HepG2 (cell line): ENCODE data around the gene AQP5. TPM values are rescaled to one million over a fixed set of nuclear protein-coding genes. Genes with fewer than 3 reads are reported as not detected.

Experiments used
- AKNA ChIP-seq: sonication (generic); formaldehyde crosslinking; IDR thresholded peaks from 2 replicates; pipeline ENCODE4 v1.4.0; 2020; ENCODE audit warnings: missing genetic modification reagents, borderline replicate concordance
- BRD4 ChIP-seq: sonication (generic); formaldehyde crosslinking; IDR thresholded peaks from 2 replicates; pipeline ENCODE4 v1.4.0; 2020; ENCODE audit warnings: missing genetic modification reagents
- CBX2 ChIP-seq, 2 experiments: fragments of 200-600 bp in 1 of 2; sonication (generic); formaldehyde crosslinking in 1 of 2; IDR thresholded peaks; 2 replicates each; pipeline versions ENCODE4 v1.7.0 to v1.8.1; 2018 to 2022; ENCODE audit warnings: low read depth in 2 of 2, low read length in 1 of 2, mild to moderate bottlenecking in 1 of 2, missing genetic modification reagents in 1 of 2
- HDAC2 ChIP-seq: sonication (generic); formaldehyde crosslinking; IDR thresholded peaks from 2 replicates; pipeline ENCODE4 v1.4.0; 2020; ENCODE audit warnings: missing genetic modification reagents
- IRF2 ChIP-seq: IDR thresholded peaks from 2 replicates; pipeline ENCODE4 v1.6.1; 2018; ENCODE audit warnings: missing genetic modification reagents, missing compliant biosample characterization
- KIAA2018 ChIP-seq: sonication (generic); formaldehyde crosslinking; IDR thresholded peaks from 2 replicates; pipeline ENCODE4 v1.5.0; 2020; ENCODE audit warnings: mild to moderate bottlenecking, missing genetic modification reagents, borderline replicate concordance
- REL ChIP-seq: sonication (generic); formaldehyde crosslinking; conservative IDR thresholded peaks from 2 replicates; pipeline ENCODE4 v1.8.0; 2022; ENCODE audit warnings: mild to moderate bottlenecking, missing genetic modification reagents, moderate library complexity
- SMARCE1 ChIP-seq: fragments of 450-650 bp; IDR thresholded peaks from 2 replicates; pipeline ENCODE4 v1.6.1; 2017; ENCODE audit warnings: borderline replicate concordance
- ZBTB39 ChIP-seq: sonication (generic); formaldehyde crosslinking; IDR thresholded peaks from 2 replicates; pipeline ENCODE4 v1.5.0; 2020; ENCODE audit warnings: missing genetic modification reagents
- ZNF652 ChIP-seq: IDR thresholded peaks from 2 replicates; pipeline ENCODE4 v1.6.1; 2016; ENCODE audit warnings: low read depth, borderline replicate concordance
- ZSCAN29 ChIP-seq: sonication (generic); formaldehyde crosslinking; conservative IDR thresholded peaks from 2 replicates; pipeline ENCODE4 v1.4.0; 2020; ENCODE audit warnings: mild to moderate bottlenecking, missing genetic modification reagents
- polyA plus RNA-seq, 8 experiments: library from polyadenylated mRNA; depleted of rRNA in 3 of 8; stranded (reverse) in 7 of 8; unstranded in 1 of 8; fragments of >200 nt; fragmentation: Illumina TruSeq in 4 of 8; extraction: Trizol in 4 of 8; gene quantifications; 2 replicates each; pipeline versions ENCODE4 v1.2.1 to v1.2.3, GENCODE V29; 2011 to 2016; ENCODE audit warnings: low read depth in 4 of 8, missing spikeins in 1 of 8, mixed read lengths in 1 of 8; ENCODE audit not compliant: insufficient read depth in 1 of 8
- total RNA-seq, 5 experiments: library from RNA; depleted of rRNA; stranded (reverse); fragments of >200 nt; fragmentation: Illumina TruSeq; extraction: Trizol; gene quantifications; 2 replicates each; pipeline ENCODE4 v1.2.3, GENCODE V29; 2016; ENCODE audit warnings: low read depth in 1 of 5

AQP5 gene
- total and polyA plus RNA-seq, 2 of the 13 experiments (the other 11 are each of a cell fraction or from before 2014, with no cell fraction given), result not detected

- no peak for TF ChIP-seq AKNA (CRISPR knock-in tag)
- TF ChIP-seq ZSCAN29 (CRISPR knock-in tag), result no peak
- TF ChIP-seq REL, result no peak
- no peak for TF ChIP-seq SMARCE1
- TF ChIP-seq IRF2 (CRISPR knock-in tag), result no peak
- no peak for TF ChIP-seq ZNF652 (CRISPR knock-in tag)
- no peak for TF ChIP-seq BRD4 (CRISPR knock-in tag)
- TF ChIP-seq ZBTB39, result no peak
- TF ChIP-seq HDAC2, result 0 out of 2 replicates have a peak, but pooled peaks have one; percentile 8
- TF ChIP-seq KIAA2018 (CRISPR knock-in tag), result no peak
- no peak for TF ChIP-seq CBX2 (IDR thresholded peaks at IDR 0.05; ENCODE audit: low read depth, low read length)
- TF ChIP-seq CBX2 (CRISPR knock-in tag; IDR thresholded peaks at IDR 0.05; ENCODE audit: low read depth), result no peak
Observed at GRCh38 chr12:49967042-49967776, 5.5 kb downstream of the AQP5 start (continued).
